ENCODE measurements around the gene ADTRP.

DNA sequence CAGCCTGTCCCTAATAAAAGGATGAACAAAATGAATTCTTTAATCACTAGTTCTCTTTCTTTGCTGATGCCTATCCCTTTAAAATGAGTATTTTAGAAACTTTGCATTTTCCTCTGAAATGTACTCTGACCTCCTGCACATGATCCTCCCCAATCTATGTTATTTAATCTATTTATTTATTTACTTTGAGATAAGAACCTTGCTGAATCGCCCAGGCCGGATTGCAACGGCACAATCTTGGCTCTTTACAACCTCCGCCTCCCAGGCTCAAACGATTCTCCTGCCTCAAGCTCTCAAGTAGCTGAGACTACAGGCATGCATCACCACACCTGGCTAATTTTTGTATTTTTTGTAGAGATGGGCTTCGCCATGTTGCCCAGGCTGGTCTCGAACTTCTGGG is 27.9 kb downstream of the ADTRP start:
- no peak for TF ChIP-seq EZH2phosphoT487 (IDR thresholded peaks at IDR 0.05; ENCODE audit: borderline replicate concordance, low read depth, low read length)
- TF ChIP-seq, protein P1, sequence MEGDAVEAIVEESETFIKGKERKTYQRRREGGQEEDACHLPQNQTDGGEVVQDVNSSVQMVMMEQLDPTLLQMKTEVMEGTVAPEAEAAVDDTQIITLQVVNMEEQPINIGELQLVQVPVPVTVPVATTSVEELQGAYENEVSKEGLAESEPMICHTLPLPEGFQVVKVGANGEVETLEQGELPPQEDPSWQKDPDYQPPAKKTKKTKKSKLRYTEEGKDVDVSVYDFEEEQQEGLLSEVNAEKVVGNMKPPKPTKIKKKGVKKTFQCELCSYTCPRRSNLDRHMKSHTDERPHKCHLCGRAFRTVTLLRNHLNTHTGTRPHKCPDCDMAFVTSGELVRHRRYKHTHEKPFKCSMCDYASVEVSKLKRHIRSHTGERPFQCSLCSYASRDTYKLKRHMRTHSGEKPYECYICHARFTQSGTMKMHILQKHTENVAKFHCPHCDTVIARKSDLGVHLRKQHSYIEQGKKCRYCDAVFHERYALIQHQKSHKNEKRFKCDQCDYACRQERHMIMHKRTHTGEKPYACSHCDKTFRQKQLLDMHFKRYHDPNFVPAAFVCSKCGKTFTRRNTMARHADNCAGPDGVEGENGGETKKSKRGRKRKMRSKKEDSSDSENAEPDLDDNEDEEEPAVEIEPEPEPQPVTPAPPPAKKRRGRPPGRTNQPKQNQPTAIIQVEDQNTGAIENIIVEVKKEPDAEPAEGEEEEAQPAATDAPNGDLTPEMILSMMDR (conservative IDR thresholded peaks at IDR 0.05; ENCODE audit: low read length) = no peak

Measured in OCI-LY7 (cell line).